DMS114 treated with DMSO at 0.1 percent for 48 hours (cell line): ENCODE results near the gene DNAJC8.

Experiments
- DNase-seq: peaks from one replicate; lab custom pipeline; 2025; ENCODE audit not compliant: unreplicated experiment; lab: John Stamatoyannopoulos, UW

The DNAJC8 gene

DNA sequence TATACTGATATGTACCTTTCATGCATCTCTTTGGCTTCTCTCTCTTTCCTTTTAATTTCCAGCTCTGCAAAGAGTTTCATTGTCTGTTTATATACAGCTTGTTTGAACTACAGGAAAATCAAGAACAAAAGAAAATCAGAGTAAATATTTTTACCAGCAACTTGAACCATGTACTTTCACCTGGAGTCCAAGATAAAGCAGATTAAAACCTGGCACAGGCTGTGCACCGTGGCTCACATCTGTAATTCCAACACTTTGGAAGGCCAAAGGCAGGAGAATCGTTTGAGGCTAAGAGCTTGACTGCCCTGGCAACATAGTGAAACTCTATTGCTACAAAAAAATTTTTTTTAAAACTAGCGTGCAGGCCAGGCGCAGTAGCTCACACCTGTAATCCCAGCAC is 27.6 kb downstream of the DNAJC8 start:
- no peak for DNase-seq

DNA sequence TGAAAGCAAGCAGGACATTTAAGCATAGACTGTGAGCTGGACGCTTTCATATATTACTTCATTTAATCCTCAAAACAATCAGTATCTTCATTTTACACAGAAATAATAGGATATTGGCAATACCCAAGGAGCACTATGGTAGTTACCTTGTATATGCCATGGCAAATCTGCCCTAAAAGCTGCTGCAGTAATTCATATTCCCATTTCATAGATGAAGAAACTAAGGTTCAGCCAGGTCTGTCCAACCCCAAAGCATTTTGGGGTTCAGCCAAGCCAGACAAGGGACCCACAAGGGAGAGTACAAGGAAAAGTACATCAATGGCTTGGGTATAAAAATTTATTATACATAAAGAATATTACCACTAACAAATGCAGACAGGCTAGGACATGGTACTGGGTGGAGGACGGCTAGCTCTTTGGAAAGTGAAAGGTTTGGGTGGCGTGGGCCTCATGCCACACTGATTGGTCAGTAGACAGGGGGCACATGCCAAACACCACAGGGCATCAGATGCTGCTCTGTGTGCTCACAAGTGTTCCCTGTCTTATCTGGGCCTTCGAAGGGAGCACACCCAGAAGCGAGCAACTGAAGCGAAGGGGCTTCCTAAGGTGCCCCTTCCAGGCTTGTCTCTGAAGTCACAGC is 32.5 kb downstream of the DNAJC8 start:
- no peak for DNase-seq

DNA sequence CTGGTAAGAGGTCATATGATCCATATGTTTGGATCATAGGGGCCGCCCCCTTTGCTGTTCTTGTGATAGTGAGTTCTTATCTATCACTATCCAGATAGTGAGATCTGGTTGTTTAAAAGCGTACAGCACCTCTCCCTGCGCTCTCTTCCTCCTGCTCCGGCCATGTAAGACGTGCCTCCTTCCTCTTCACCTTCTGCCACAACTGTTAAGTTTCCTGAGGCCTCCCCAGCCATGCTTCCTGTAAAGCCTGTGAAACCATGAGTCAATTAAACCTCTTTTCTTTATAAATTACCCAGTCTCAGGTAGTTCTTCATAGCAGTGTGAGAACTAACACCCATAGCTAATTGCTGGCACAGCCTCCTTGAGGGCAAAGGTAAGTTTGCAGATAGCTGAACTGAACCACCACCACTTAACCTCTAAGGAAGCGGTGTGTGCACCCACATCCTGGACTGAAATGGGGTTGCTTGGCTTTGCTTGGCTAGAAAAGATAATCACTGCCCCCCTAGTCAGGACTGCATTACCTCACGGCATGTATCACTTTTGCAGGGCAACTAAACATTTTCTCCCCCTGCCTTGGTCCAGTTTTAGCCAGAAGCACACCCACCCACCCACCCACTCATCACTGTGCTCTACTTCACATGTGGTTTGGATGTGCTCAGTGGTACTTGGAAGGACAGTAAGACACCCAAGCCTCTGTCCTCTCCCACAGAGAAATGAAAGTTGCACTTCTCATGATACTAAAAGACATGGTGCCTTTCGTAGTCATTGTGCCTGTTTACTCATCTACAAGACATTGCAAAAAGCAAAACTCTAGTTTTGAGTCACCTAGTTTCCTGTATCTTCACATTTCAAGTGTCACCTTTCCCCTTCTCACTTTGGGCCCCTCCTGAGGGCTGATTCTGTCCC is 33.2 kb downstream of the DNAJC8 start:
- no peak for DNase-seq

DNA sequence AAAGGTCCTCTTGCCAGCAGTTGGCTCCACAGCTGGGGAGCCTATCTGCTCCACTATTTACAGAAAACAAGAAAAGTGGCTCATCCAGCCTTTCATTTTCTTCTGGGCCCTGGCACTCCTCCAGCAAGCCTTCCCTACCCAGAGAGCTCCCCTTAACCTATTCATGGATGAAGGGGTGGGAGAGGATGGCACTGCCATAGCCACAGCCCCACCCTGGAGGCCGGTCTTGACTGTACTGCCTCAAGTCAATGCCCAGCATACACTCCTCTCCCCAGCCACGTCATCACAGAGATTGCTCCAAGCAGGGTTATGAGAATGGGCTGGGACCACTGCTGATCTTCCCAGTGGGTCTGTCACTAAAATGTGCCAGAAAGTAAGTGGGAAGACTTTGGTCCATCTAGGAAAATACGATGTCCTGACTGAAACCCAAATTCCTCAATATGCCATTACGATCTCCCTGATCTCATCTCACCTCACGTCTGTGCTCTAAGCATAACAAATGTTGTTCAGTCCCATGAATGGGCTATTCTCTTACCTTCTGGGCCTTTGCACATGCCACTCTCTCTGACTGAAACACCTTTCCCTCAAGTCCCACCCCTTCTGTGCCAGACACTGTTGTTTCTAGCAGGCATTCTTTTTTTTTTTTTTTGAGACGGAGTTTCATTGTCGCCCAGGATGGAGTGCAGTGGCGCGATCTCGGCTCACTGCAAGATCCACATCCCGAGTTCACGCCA is 35.0 kb downstream of the DNAJC8 start:
- no peak for DNase-seq

DNA sequence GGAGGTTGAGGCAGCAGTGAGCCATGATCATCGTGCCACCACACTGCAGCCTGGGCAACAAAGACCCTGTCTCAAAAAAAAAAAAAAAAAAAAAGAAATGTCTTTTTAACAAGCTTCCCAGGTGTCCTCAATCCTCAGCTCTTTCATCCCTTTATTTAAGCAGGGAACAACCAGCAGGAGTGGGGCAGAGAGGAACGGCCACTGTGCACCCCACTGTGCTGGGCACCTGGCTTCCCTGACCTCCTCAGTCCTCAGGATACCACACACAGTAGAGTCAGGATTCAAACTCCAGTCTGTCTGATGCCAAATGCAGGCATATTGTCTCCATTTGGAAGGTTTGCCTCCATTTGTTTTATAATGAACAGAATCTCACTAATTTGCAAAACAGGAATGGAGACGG is 36.5 kb downstream of the DNAJC8 start:
- DNase-seq: no peak

DNA sequence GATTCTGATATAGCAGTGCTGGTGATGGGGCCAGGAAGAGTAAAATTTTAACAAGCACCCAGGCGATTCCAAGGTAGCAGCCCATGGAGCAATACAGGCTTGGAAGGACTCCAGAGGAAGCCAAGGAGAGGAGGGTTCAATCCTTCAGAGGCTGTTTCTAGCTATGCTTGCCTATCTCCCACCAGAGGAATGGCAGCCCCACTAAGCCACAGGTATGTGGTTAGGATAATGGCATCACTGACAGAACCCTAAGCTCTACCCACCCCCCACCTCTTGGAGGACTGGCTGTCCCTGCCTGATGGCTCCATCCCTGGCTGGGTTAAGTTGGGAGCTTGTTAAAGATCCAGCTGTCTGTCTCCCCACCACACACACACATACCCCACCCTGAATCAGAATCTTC is 37.0 kb downstream of the DNAJC8 start:
- no peak for DNase-seq

DNA sequence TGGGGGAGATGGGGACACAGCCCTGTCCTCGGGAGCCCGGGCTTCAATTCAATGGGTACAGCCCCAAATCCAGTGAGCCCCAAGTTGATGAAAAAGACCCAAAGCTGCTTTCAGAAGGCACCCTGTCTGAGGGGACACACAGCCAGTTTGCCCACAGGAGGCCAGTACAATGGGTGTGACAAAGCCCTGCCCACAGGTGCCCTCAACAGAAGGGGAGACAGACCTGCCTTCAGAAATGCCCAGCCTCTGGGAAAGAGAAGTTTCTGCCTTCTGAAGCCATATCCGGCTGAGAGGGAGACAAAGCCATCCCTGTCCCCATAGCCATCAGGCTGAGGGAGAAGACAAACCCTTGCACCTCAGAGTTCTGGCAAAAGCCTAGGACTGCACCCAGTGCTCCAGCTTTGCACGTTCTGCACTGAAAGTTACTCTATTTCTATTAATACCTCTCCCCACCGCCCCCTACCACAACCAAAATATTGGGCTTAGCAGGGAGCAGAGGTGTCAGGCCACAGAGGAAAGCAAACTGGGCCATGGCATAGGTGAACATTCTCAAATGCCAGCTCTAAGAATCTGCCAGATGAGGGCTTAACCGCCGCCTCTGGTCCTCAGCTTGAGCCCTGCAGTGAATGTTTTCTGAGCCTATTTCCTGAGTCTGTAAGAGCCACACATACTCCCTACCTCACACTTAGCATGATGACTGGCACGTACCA is 38.3 kb downstream of the DNAJC8 start:
- DNase-seq: no peak

DNA sequence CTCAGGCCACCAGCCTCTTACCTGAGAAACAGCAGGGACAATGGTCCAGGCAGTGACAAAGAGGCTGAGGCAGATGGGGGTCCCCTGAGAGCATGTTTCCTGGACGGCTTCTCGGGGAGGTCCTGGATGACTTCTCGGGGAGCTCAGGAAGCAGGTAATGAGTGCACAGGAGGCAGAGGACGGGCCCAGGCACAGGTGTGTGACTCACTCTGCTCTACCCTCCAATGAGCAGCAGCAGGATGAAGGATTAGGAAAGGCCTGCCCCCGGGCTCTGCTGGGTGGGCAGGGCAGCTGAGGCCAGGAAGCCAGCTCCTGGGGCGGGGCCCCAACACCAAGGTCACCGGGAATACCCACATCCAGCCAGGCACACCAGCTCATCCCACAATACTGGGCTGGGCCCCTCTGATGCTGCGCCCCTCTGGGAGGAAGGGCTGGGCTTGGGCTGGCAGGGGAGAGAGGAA is 39.1 kb downstream of the DNAJC8 start:
- no peak for DNase-seq

DNA sequence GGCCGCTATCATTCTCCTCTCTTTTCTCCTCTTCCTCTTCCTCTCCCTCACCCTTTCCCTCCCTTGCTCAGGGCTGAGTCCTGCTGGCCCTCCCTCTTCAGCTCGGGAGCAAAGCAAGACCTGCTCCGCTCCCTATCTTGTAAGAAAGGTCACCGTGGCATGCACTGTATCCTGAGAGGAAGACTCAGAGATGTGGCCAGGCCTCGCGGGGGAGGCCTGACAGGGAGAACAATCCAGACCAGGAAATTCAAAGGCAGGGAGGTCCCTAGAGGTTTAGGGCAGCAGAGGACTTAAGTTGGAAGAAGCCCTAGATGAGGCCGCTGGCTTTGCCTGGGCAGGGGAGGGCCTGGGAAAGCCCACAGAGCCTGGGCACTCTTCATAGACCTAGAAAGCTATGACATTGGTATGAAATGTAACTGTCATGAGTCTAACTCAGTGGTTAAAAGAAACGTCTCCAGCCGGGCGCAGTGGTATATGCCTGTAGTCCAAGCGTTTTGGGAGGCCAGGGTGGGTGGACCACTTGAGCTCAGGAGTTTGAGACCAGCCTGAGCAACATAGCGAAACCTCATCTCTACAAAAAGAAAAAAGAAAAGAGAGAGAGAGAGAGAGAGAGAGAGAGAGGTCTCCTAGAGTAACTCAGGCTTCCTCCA is 41.7 kb downstream of the DNAJC8 start:
- no peak for DNase-seq

DNA sequence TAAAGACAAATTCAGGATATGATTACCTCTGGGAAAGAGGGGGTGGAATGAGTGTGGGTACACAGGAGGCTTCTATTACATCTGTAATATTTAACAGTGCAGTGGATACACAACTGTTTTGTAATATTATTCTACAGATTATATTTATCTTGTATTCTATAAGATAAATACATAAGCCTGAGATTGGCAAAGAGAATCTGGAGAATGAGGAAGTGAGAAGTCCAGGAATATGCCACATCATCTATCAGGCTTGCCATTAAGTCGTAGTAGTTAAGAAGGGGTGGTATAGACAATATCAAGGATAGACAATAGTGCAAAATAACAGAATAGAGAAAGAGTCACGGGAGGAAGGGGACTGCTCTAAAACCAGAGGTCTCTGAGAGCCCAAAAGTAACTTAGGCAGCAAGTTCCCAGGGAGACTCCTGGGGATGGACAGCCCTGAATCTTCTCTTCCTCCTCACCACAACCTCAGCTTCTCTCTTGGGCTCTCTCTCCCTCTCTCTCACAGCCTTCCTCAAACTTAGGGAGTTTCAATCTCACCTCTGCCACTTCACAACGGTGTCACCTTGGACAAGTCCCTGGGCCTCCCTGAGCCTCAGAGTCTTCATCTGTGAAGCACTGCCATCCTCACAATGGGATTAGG is 42.4 kb downstream of the DNAJC8 start:
- DNase-seq: no peak

DNA sequence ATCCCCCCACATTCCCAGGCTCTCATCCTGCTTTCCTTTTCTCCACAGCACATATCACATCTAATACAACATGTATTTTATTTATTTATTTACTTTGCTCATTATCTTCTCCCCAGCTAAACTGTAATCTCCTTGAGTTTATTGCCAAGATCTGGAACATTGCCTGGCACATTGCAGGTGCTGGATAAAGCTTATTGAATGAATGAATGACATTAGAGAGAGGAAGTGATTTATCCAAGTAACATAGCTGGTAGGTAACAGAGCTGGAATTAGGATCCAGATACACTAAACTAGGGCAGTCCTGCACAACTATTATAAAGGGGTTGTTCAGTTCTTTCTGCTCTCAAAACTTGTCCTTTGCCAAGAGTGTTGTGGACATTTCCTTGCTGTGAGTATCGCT is 47.8 kb downstream of the DNAJC8 start:
- no peak for DNase-seq

DNA sequence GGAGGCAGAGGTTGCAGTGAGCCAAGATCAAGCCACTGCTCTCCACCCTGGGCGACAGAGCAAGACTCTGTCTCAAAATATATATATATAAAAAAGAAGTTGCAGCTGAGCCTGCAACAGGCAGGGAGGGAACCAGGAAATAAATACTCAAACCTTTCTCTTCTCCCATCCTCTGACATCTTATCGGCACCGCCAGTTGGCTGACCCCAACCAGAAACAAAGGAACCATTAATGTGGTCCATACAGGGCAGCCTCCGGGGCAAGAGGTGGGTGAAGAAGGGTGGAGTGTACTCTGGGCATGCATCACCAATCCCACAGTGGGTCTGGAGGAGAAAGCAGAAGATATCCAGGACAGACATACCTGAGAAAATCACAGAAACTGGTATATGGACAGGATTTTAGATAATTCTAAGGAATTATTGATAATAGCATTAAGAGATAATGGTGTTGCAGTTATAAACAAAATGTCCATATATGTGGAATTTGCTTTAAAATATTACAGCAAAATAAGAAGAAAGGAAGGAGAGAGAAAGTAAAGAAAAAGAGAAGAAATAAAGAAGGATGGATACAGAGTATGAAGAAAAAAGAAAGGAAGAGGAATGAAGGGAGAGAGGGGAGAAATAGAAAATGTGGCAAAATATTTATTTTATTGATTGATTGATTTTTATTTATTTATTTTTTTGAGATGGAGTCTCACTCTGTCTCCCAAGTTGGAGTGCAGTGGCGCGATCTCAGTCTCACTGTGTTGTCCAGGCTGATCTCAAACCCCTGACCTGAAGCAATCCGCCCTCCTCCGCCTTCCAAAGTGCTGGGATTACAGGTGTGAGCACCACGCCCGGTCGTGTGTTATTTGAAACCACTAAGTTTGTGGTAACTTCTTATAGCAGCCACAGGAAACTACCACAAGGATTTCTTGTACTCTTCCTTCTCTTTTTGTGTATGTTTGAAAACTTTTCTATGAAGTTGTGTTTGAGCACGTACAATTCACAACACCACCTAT is 52.2 kb downstream of the DNAJC8 start:
- no peak for DNase-seq

DNA sequence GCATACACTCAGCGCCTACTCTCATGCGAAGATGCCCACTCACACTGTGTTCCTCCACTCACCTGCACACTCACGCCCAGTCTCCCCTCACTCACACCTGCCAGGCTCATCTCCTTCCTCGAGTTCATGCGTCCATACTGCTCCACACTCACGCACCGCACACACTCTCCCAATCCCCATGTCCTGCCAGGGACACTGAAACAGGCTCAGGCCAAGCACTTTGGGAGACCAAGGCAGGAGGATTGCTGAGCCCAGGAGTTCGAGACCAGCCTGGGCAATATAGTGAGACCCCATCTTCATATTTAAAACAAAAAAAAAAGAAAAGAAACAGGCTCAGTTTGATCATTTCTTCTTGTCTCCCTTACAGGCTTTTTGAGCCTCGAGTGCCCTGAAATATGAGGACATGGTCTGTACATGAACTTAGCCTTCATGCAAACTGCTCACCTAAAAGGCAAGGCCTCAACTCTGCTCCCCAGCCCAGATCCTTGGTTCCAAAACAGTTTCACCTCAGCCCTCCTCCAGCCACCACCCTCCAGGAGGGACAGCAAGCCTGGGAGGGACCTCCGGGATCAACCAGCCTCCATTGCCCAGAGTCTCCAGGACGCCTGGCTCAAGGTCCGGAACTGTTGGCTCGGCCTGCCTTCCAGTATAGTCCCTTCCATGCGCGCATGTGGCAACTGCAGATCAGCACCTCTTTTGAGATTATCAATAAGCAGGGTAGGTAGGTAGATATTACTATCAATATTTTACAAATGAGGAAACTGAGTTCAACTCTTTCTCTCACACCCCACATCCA is 53.9 kb downstream of the DNAJC8 start:
- DNase-seq: no peak

DNA sequence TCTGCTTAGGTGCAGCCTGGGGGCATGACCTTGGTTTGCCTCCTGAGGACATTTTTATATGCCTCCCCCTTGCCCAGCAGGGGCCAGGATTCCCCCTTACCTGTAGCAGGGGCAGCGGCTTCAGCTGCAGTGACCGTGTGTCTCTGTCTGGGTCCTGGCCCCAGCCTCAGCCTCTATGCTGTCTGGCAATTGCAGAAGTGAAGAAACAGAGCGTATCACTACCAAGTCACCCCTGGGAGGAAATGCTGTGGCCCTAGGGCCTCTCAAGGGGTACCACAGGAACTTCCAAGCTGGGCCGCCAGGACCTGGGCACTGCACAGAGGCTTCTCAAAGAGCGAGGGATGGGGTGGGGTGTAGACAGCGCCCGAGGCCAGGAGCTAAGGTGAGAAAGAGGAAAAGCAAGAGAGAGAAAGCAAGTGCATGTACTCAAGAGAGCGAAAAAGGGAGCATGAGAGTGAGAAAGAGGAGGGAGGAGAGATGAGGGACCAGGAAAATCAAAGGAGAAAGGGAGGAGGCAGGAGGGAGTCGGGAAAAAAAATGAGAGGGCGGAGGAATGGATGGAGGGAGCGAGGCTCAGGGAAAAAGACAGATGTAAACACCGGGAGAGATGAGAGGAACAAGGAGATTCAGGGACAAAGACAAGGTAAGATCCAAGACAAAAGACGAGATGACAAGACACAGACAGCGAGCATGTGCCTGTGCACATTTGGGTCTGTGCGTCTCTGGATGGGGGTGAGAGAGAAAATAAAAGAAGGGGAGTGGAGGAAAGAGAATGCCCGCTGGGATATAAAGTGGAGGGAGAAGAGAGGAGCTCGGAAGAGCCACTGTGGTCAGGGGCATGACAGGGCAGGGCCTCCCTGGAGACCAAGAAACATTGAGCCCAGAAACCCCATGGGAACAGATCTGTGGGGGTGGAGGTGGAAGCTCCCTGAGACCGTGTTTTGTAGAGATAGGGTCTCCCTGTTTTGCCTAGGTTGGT is 56.0 kb downstream of the DNAJC8 start, which contains the start of gene PTAFR:
Gene PTAFR (minus strand): TSS at position 199 of the 979 bp plus-strand sequence. CDS start 25,669 bp downstream, outside the sequence.
- no peak for DNase-seq

DNA sequence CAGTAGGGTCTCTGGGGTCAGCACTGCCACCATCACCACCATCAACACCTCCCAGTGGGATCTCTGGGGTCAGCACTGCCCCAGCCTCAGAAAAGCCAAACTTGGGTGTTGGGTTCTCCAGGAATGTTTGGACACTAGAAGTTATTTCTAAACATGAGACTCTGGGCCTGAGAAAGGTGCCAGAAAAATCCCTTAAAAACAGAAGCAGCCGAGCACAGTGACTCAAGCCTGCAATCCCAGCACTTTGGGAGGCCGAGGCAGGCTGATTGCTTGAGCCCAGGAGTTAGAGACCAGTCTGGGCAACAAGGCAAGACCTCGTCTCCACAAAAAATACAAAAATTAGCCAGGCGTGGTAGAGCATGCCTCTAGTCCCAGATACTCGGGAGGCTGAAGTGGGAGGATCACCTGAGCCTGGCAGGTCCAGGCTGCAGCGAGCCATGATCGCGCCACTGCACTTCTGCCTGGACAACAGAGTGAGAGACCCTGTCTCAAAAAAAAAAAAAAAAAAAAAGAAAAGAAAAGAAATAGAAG is 56.8 kb downstream of the DNAJC8 start:
- DNase-seq: no peak

DNA sequence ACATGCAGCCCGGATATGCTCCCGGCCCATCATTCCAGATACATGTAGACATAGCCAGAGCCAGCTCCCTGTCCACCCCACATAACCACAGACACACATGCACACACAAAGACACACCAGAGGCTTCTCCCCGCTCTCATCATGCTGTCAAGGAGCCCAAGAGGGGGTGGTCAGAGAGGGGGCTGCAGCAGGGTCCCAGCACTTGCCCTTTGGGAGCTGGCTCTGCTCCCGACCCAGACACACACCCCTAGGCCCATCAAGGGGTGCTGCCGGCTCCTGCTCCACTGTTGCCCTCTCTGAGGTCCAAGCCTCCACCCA is 58.9 kb downstream of the DNAJC8 start:
- no peak for DNase-seq
